DOHH2 (cell line): ENCODE data around the gene RBBP8.

Source experiments
- H3F3A ChIP-seq: fragments of 200-600 bp; sonication (generic), shearing (Covaris generic); 2 replicates; pipeline ENCODE4 v1.6.0; 2016; ENCODE audit warnings: antibody characterized with exemption, mild to moderate bottlenecking; ENCODE audit not compliant: control insufficient read depth, insufficient read depth
- H3K27ac ChIP-seq: fragments of 200-600 bp; sonication (generic); 2 replicates; pipeline ENCODE4 v1.5.1; 2014; ENCODE audit warnings: low read depth, mild to moderate bottlenecking, low read length, moderate library complexity
- H3K27me3 ChIP-seq: fragments of 200-600 bp; sonication (generic); 2 replicates; pipeline ENCODE4 v1.6.1; 2014; ENCODE audit warnings: mild to moderate bottlenecking, low read length, mixed read lengths; ENCODE audit not compliant: control insufficient read depth
- H3K36me3 ChIP-seq: fragments of 200-600 bp; sonication (generic); 2 replicates; pipeline ENCODE4 v1.6.1; 2014; ENCODE audit warnings: mild to moderate bottlenecking, low read length, moderate library complexity, mixed read lengths; ENCODE audit not compliant: control insufficient read depth
- H3K4me1 ChIP-seq: fragments of 200-600 bp; sonication (generic); 2 replicates; pipeline ENCODE4 v1.6.1; 2014; ENCODE audit warnings: mild to moderate bottlenecking, low read length, mixed read lengths; ENCODE audit not compliant: control insufficient read depth
- H3K4me2 ChIP-seq: fragments of 200-600 bp; sonication (generic); 2 replicates; pipeline ENCODE4 v1.6.0; 2014; ENCODE audit warnings: mild to moderate bottlenecking, low read length, moderate library complexity
- H3K4me3 ChIP-seq: fragments of 200-600 bp; sonication (generic); 2 replicates; pipeline ENCODE4 v1.5.1; 2014; ENCODE audit warnings: mild to moderate bottlenecking, low read length, mixed read lengths
- H3K79me2 ChIP-seq: fragments of 200-600 bp; sonication (generic); 2 replicates; pipeline ENCODE4 v1.6.1; 2014; ENCODE audit warnings: mild to moderate bottlenecking, low read length, mixed read lengths; ENCODE audit not compliant: control insufficient read depth
- H3K9me2 ChIP-seq: fragments of 200-600 bp; sonication (generic); replicated peaks from 2 replicates; pipeline ENCODE4 v1.6.1; 2014; ENCODE audit warnings: mild to moderate bottlenecking, low read length, mixed read lengths; ENCODE audit not compliant: control insufficient read depth
- H3K9me3 ChIP-seq: fragments of 200-600 bp; sonication (generic); 2 replicates; pipeline ENCODE4 v1.6.1; 2014; ENCODE audit warnings: antibody characterized with exemption, low read length, mixed read lengths; ENCODE audit not compliant: control insufficient read depth, insufficient read depth
- H4K20me1 ChIP-seq: fragments of 200-600 bp; sonication (generic); 2 replicates; pipeline ENCODE4 v1.6.0; 2014; ENCODE audit warnings: low read depth, mild to moderate bottlenecking, antibody characterized with exemption, low read length, moderate library complexity; ENCODE audit not compliant: control insufficient read depth, insufficient read depth
- EZH2phosphoT487 ChIP-seq: fragments of 200-600 bp; sonication (generic); IDR thresholded peaks from 2 replicates; pipeline ENCODE4 v1.6.1; 2017; ENCODE audit warnings: borderline replicate concordance, mild to moderate bottlenecking, antibody characterized with exemption, low read length, moderate library complexity, mixed read lengths
- TF ChIP-seq, protein P1 (sequence below): fragments of 200-600 bp; sonication (generic); IDR thresholded peaks from one replicate; pipeline ENCODE4 v1.5.1; 2014; ENCODE audit warnings: antibody characterized with exemption, mild to moderate bottlenecking, low read depth, low read length; ENCODE audit not compliant: poor library complexity, severe bottlenecking

The RBBP8 gene

DNA sequence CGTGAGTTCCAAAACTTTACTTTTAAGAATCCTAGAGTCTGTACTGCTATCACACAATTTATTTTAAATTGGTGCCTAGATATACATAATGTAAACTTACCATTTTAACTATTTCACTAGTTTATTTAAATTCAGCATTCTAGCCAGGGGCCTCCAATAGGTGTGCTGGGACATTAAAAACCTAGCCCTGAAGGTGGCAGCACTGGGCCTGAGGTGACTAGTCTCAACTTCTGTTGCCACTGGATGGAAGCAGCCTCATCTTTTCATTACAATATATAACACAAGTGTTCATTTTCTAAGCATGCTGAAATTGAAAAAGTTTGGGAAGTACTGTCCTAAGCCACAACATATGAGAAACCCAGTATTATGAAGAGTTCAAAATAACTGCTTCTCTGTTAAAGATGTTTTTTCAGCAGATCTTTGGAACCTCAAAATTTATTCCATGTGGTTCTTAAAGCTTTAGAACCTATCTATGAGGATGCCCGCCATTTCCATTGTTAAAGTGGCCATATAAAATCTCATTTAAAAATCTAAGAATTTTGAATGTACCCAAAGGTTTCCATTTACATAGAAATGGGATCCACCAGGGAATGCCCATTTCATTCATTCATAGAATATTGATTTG is 2.9 kb upstream of the RBBP8 start:
- Histone ChIP-seq H3K9me2 (no peaks in the 10 kb centered on the region), H3F3A (0 out of 2 replicates have a peak, but pooled peaks cover 3% of the 10 kb centered on the region), H3K27me3 (no peaks in the 10 kb centered on the region), H3K79me2 (peaks cover 32% of the 10 kb centered on the region), H3K27ac (no peak overlapping the region), H3K4me3 (no peak overlapping the region), H3K9me3 (no peaks in the 10 kb centered on the region), H4K20me1 (no peaks in the 10 kb centered on the region), H3K4me2 (peak overlapping the region; percentile 22; the same call in 1 of the 2 replicates), H3K4me1 (peaks cover 16% of the 10 kb centered on the region), H3K36me3 (peaks cover 12% of the 10 kb centered on the region)
- TF ChIP-seq, protein P1, sequence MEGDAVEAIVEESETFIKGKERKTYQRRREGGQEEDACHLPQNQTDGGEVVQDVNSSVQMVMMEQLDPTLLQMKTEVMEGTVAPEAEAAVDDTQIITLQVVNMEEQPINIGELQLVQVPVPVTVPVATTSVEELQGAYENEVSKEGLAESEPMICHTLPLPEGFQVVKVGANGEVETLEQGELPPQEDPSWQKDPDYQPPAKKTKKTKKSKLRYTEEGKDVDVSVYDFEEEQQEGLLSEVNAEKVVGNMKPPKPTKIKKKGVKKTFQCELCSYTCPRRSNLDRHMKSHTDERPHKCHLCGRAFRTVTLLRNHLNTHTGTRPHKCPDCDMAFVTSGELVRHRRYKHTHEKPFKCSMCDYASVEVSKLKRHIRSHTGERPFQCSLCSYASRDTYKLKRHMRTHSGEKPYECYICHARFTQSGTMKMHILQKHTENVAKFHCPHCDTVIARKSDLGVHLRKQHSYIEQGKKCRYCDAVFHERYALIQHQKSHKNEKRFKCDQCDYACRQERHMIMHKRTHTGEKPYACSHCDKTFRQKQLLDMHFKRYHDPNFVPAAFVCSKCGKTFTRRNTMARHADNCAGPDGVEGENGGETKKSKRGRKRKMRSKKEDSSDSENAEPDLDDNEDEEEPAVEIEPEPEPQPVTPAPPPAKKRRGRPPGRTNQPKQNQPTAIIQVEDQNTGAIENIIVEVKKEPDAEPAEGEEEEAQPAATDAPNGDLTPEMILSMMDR: peak; percentile 91
- TF ChIP-seq EZH2phosphoT487: no peak

DNA sequence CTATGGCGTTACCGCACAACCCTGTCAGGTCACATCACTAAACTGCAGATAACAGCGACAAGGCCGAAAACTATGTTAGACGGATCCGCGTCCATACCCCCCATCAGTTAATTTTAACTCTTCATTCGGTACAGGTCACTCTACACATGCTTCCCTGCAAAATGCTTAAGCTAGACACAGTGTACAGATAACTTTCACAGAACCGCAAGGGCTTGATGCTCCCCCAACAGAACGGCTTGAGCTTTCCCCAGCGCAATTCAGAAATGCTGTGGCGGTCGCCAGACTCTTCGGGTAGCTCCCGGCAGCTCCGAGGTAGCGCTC is 283 bp upstream of the RBBP8 start:
- peak overlapping the region; percentile 79 for H3K27ac ChIP-seq

DNA sequence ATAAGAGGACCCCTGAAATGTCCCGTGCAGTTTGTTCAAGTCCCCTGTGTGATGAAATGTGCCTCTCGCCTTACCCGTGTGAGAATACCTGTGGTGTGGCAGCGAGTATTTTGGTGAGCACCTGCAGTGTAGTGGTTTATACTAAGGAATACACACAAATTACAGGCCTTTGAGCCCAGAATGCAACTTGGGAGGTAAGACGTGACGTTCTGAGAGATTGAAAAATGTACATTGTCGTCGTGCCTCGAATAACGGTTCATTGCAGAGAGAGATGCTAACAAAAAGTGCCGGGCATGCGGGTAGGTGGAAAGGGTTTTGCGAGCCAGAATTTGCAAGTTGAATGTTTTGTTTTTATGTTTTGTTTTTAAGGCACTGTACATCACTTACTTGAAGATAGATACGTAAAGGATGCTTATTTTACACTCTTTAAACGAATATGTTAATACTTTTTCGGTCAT is 867 bp downstream of the RBBP8 start:
- no peaks in the 10 kb centered on the region for H3K9me3 ChIP-seq
- TF ChIP-seq, protein P1: no peak
- no peak for TF ChIP-seq EZH2phosphoT487
- H3K79me2 ChIP-seq: peaks cover 69% of the 10 kb centered on the region
- peaks cover 30% of the 10 kb centered on the region for H3K4me1 ChIP-seq
- H3K27me3 ChIP-seq: no peaks in the 10 kb centered on the region
- peak overlapping the region; percentile 79 for H3K27ac ChIP-seq
- 0 out of 2 replicates have a peak, but pooled peaks cover 3% of the 10 kb centered on the region for H3F3A ChIP-seq
- peaks cover 47% of the 10 kb centered on the region for H3K36me3 ChIP-seq
- peak overlapping the region; percentile 84 for H3K4me2 ChIP-seq
- H3K9me2 ChIP-seq: no peaks in the 10 kb centered on the region
- H3K4me3 ChIP-seq: peak overlapping the region; percentile 76
- H4K20me1 ChIP-seq: peaks cover 3% of the 10 kb centered on the region; the same call in 1 of the 2 replicates

More for the DNA sequence above, 283 bp upstream of the RBBP8 start:
- peaks cover 3% of the 10 kb centered on the region; the same call in 1 of the 2 replicates for H4K20me1 ChIP-seq
- H3F3A ChIP-seq: 0 out of 2 replicates have a peak, but pooled peaks cover 3% of the 10 kb centered on the region
- no peaks in the 10 kb centered on the region for H3K9me3 ChIP-seq
- peak overlapping the region; percentile 76 for H3K4me3 ChIP-seq
- no peaks in the 10 kb centered on the region for H3K9me2 ChIP-seq
- no peak for TF ChIP-seq EZH2phosphoT487
- TF ChIP-seq, protein P1: no peak
- peaks cover 35% of the 10 kb centered on the region for H3K36me3 ChIP-seq
- peaks cover 58% of the 10 kb centered on the region for H3K79me2 ChIP-seq
- H3K27me3 ChIP-seq: no peaks in the 10 kb centered on the region
- peaks cover 30% of the 10 kb centered on the region for H3K4me1 ChIP-seq
- H3K4me2 ChIP-seq: peak overlapping the region; percentile 84
